ENCODE measurements around the gene CHMP1A. TPM values are rescaled to one million over a fixed set of nuclear protein-coding genes. Genes with fewer than 3 reads are reported as not detected.
"Not testable (repeated sequence)": the region's sequence is repeated elsewhere in the genome, so short reads cannot be mapped to it uniquely, and the experiment has no call there.

The CHMP1A gene
- total RNA-seq, 1 donor from 2014 or later = 119 TPM

DNA sequence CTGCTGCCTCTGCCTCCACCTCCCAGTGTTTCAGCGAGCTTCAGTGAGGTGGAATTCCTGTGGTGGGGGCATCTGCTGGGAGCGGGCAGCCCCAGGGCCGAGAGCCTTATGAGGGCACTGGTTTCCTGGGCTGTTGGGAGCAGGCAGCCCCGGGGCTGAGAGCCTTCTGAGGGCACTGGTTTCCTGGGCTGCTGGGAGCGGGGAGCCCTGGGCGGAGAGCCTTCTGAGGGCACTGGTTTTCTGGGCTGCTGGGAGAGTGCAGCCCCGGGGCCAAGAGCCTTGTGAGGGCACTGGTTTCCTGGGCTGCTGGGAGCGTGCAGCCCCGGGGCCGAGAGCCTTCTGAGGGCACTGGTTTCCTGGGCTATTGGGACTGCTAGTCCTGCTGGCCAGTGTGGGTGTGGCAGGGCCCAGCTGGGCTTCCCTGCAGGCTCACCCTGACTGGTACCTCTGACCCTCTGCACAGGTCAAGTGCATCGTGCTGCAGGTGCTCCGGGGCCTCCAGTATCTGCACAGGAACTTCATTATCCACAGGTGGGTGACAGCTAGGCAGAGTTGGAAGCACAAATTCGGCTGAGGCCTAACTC is 34.6 kb upstream of the CHMP1A start:
- no peak for DNase-seq (ENCODE audit: low read depth)

DNA sequence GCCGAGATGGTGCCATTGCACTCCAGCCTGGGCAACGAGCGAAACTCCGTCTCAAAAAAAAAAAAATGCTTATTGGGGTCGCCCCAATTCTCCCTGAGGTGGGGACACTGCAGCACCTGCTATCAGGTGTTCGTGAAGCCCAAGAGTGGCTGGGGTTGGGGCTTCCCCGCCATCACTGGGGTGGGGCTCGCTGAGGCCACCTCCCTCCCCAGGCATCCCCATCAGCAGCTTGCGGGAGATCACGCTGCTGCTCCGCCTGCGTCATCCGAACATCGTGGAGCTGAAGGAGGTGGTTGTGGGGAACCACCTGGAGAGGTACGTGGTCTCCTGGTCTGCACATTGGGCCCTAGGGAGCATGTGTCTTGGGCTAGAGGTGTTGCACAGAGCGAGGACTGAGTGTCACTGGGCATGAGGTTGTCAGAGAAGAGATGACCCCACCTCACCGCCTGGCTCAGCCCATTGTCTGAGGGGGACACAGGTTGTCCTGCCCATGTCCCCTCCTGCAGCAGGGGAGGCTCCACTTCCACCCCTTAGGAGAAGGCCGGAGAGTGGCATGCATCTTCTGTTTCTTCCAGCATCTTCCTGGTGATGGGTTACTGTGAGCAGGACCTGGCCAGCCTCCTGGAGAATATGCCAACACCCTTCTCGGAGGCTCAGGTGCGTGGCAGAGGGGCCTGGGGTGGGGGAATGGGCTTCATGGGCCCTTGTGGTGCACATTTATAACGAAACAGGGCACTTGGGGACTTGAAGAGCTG is 33.9 kb upstream of the CHMP1A start:
- no peak for DNase-seq (ENCODE audit: low read depth)

DNA sequence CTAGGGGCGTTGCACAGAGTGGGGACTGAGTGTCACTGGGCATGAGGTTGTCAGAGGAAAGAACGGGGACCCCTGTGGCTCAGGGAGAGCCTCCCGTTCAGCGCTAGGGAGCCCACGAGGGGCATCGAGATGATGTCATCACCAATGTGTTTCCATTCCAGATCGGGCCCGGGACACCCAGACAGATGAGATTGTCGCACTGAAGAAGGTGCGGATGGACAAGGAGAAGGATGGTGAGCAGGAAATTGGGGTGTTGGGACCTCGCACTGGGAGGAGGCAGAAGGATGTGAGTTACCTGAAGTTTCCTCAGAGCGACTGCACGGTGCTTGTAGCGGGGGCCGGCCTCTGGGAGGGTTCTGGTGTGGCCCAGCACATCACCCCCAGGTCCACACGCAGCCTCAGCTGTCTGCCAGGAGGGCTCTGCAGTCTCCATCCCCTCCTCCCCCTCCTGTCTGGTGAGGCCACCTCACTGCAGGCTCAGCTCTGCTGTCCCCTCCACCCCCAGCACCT is 32.9 kb upstream of the CHMP1A start:
- no peak for DNase-seq (ENCODE audit: low read depth)

DNA sequence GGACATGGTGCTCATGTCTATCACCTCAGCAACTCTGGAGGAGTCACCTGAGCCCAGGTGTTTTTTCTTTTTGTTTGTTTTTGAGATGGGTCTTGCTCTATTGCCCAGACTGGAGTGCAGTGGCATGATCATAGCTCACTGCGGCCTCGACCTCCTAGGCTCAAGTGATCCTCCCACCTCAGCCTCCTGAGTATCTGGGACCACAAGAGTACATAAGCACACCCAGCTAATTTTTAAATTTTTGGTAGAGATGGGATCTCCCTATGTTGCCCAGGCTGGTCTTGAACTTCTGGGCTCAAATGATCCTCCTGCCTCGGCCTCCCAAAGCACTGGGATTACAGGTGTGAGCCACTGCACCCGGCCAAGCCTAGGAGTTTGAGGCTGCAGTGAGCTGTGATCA is 32.1 kb upstream of the CHMP1A start:
- DNase-seq (ENCODE audit: low read depth) = not testable (repeated sequence)

- no peak for DNase-seq (ENCODE audit: low read depth)
Observed at GRCh38 chr16:89689142-89689541, 31.6 kb upstream of the CHMP1A start.

DNA sequence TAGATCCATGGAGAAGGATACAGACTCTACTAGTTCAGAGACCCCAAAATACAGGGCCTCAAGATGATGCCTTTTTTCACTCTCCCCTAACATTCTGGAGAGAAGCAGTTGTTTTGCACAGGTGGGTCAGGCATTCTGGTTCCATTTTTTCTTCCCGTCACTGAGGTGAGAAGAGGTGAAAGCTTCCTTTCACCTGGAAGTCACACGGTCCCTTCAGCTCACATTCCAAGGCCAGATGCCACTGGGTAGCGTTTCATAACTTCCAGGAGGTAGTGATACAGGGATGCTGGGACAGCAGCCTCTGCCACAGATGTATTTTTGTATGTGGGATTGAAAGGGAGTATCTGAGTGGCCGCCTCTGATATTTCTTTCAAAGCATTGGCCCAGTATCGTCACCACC is 30.9 kb upstream of the CHMP1A start:
- no peak for DNase-seq (ENCODE audit: low read depth)

DNA sequence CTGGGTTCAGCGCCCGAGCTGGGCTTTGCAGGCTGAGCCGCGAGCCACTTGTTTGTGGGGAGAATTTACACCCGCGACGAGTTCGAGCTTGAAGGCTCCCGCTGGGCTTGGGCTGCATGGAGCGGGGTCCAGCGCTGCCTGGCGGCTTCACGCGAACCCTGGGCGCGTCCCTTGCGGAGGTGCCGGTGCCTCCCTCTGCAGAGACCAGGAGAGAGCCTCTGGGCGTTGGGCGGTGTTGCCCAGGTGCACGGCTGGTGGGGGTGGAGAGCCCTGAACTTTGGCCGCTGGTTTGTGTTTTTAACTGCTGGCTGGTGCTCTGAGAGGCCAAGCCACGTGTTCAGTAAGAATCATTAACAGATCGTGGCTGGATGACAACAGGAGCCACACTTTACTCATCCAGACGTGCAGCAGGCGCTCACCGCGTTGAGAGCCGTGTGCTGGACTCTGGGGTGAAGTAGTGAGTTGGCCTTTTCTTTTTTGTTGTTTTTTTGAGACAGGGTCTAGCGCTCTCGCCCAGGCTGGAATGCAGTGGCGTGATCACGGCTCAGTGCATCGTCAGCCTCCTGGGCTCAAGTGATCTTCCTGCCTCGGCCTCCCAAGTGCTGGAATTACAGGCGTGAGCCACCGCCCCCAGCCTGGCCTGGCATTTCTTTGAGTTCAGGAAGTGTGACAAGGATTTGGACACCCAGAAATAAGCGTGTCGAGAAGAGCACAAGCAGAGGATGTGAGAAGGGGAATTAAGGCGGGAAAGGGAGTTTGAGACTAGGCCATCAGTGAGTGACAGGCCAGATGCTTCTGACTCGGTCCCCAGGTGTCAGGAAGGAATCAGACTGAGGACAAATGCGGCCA is 29.8 kb upstream of the CHMP1A start:
- DNase-seq (ENCODE audit: low read depth) = peak; percentile 95

DNA sequence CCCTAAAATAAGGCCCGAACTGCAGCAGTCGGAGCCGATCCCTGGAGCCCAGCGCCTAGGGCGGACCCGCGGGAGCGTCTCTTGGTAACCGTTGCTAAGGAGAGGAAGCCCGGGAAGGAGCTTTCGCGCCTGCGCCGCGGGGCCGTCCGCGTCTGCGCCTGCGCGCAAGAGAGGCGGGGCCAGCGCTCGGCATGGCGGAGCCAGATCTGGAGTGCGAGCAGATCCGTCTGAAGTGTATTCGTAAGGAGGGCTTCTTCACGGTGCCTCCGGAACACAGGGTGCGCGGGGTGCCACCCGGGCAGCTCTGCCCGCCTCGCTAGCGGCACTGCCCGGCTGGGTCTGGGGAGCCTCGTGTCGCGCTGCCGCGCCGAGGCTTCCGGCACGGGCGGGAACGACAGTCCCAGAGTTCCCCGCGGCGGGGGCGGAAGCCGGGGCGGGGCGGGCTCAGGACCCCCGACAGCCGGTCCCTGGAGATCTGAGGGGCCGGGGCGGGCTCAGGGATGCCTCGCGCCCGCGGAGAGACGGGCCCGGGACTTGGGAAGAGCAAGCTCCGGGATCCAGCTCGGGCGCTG is 29.1 kb upstream of the CHMP1A start, which contains the start of gene CDK10:
Gene CDK10, plus strand, starts transcription at position 170 of the 572 bp plus-strand sequence. Its CDS starts 22 bp downstream, at position 192.
- peak; percentile 70 for DNase-seq (ENCODE audit: low read depth)

- no peak for DNase-seq (ENCODE audit: low read depth)
Observed at GRCh38 chr16:89685916-89686315, 28.4 kb upstream of the CHMP1A start.

DNA sequence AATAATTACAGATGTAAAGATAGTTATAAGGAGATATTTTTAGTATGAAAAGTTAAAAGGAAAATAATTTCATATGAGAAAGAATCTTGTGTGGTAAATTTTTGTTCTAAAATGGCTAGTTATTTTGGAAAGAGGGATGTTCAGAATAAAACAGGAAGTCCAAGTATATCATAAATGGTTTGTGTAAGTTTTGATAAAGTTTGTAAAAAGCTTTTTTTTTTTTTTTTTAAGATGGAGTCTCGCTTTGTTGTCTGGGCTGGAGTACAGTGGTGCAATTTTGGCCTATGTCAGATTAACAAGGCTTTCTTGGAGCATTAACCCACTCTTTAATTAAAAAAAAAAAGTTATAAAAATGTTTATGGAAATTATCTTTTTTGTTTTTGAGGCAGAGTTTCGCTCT is 20.8 kb upstream of the CHMP1A start:
- DNase-seq (ENCODE audit: low read depth) = no peak

GRCh38 chr16:89672177-89672941 is 14.9 kb upstream of the CHMP1A start:
- no peak for DNase-seq (ENCODE audit: low read depth)

- not testable (repeated sequence) for DNase-seq (ENCODE audit: low read depth)
Observed at GRCh38 chr16:89671565-89671964, 14.1 kb upstream of the CHMP1A start.

DNA sequence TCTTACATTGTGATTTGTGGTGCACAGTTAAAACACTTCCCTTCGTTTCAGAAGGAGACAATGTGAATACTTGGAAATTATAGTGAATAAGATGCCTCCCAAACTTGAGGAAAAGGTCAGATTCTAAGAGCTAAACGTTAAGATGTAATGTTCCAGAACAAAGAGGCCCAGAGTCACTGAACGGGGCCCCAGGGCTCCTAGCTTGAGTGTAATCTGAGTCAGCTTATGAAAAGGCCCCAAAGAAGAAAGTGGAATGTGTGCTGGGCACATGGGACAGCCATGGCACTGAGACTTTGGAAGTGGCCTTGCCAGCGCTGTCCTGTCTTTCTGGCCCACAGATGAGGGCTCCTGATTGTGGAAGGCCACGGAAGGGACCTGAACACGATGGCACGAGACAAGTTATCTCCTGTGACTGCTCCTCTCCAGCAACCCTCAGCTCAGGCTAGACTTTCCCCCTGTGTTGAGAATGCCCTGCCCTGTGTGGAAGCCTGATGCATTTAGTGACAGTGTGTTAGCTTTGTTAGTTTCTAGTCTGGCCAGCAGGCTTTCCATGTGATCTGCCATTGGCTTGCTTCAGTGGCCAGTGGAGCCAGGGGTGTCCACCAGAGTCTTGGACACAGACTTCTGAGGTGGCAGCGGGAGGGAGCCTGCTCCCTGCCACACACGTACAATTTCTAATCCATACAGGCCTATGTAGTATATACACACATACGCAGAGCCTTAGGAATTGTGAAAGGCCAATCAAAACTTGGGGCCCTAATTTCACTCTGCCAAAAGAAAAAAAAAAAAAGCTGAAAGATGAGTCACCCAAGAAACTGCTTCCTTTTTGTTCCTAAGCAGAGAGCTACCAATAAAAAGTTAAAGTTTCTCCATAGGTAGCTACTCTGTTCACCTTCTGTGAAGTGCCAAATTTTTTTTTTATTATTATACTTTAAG is 13.3 kb upstream of the CHMP1A start:
- peak; percentile 47 for DNase-seq (ENCODE audit: low read depth)

DNA sequence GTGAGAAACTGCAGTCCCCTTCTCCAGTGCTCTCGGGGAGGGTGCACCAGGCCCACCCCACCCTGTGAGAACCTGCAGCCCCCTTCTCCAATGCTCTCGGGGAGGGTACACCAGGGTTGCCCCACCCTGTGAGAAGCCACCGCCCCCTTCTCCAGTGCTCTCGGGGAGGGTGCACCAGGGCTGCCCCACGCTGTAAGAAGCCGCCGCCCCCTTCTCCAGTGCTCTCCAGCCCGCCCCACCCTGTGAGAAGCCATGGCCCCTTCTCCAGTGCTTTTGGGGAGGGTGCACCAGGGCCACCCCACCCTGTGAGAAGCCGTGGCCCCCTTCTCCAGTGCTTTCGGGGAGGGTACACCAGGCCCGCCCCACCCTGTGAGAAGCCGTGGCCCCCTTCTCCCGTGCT is 12.2 kb upstream of the CHMP1A start:
- no peak for DNase-seq (ENCODE audit: low read depth)

- DNase-seq (ENCODE audit: low read depth) = no peak
Observed at GRCh38 chr16:89668790-89669158, 11.3 kb upstream of the CHMP1A start.

DNA sequence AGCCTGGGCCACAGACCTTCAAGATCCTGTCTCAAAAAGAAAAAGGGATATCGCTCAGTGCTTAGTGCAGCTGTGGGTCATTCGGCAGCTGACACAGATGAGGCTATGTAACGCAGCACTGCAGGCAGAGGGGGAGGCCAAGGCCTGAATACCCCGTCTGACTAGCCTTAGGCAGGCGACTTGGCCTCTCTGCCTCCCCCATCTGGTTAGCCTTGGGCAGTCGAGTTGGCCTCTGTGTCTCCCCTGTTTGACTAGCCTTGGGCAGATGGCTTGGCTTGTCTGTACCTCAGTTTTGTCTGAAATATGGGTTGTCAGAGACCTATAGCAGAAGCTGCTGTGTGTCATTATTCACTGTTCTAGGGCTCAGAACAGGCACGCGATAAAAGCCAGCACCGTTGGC is 10.1 kb upstream of the CHMP1A start:
- no peak for DNase-seq (ENCODE audit: low read depth)

DNA sequence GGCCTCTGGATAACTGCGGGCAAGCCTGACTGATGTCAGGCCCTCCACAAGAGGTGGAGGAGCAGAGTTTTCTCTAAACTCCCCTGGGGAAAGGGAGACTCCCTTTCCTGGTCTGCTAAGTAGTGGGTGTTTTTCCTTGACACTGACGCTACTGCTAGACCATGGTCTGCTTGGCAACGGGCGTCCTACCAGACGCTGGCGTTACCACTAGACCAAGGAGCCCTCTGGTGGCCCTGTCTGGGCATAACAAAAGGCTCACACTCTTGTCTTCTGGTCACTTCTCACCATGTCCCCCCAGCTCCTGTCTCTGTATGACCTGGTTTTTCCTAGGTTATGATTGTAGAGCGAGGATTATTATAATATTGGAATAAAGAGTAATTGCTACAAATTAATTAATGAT is 9.5 kb upstream of the CHMP1A start:
- peak; percentile 15 for DNase-seq (ENCODE audit: low read depth)

- DNase-seq (ENCODE audit: low read depth) = not testable (repeated sequence)
Observed at GRCh38 chr16:89664238-89664637, 6.7 kb upstream of the CHMP1A start.

DNA sequence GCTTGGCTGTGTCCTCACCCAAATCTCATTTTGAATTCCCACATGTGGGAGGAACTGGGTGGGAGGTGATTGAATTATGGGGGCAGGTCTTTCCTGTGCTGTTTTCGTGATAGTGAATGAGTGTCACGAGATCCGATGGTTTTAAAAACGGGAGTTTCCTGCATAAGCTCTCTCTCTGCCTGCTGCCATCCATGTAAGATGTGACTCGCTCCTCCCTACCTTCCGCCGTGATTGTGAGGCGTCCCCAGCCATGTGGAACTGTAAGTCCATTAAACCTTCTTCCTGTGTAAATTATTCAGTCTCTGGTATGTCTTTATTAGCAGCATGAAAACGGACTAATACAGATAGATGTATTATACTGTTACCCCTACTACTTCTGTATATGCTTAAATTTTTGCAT is 3.7 kb upstream of the CHMP1A start:
- DNase-seq (ENCODE audit: low read depth) = no peak

DNA sequence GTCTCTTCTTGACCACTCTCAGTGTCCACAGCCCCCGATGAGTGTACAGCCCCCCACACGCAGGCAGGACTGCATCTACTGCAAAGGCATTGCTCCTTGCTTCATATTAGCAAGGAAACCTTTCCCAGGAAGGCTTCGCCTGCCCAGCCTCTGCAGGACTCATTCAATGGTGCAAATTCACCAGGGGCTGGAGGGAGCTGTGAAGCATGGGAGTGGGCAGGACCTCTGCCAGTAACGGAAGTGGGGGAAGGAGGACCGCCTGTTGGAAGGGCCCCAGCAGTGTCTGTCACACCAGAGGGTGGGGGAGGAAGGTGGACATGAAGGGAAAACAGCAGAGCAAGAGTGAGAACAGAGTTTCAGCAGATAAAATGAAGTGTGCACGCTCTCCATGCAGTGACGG is 2.6 kb upstream of the CHMP1A start:
- DNase-seq (ENCODE audit: low read depth) = no peak

Data from renal cortical epithelial cell (primary cell).